K562 (cell line): ENCODE data around the gene UBE2E1. TPM values are rescaled to one million over a fixed set of nuclear protein-coding genes. Genes with fewer than 3 reads are reported as not detected.
A peak's percentile ranks its signal among the peaks of the same experiment; 100 is the strongest.

Experiments
- ATAC-seq: fragments of 200-7000 bp; cut with Tn5 transposase; 3 replicates; pipeline ENCODE4 v1.9.1; 2020; ENCODE audit warnings: moderate library complexity
- BruUV-seq: library from RNA; stranded (reverse); fragments of 400-500 nt; replicated peaks from 2 replicates; lab custom pipeline; 2021; lab: Mats Ljungman, UMichigan
- CTCF ChIA-PET: fragments of 300-600 bp; formaldehyde crosslinking; extraction: SDS; loops from one replicate; lab custom pipeline; 2021; ENCODE audit warnings: low intra/inter-chr PET ratio; lab: Yijun Ruan, JAX
- POLR2A ChIA-PET: fragments of 300-600, 350-650 bp; sonication (Branson Sonifier 250); formaldehyde crosslinking; extraction: SDS; loops from one replicate; lab custom pipeline; 2021; ENCODE audit warnings: antibody characterized with exemption, inconsistent platforms; lab: Yijun Ruan, JAX
- DNase-seq, 4 experiments: peaks; one replicate each; pipeline versions ENCODE4 v3.0.0 to v3.0.0-alpha.2; 2011 to 2018; ENCODE audit warnings: low spot score in 3 of 4, mixed read lengths in 3 of 4; ENCODE audit errors: extremely low read depth in 1 of 4
- FAIRE-seq: peaks from 2 replicates; lab custom pipeline; 2011; peaks lifted over from hg19 to GRCh38; lab: Jason Lieb, UNC
- H2AFZ ChIP-seq: 2 replicates; pipeline ENCODE4 v1.6.0; 2011; ENCODE audit warnings: low read depth, low read length, control low read depth, inconsistent platforms
- H3K27ac ChIP-seq: fragments of 200-600 bp; 3 replicates; pipeline ENCODE4 v1.8.0; 2011; ENCODE audit warnings: low read depth, mild to moderate bottlenecking, control low read depth, inconsistent platforms, low read length, moderate library complexity, mixed read lengths; ENCODE audit errors: extremely low read depth
- H3K27me3 ChIP-seq, 2 experiments: fragments of 300-600 bp in 1 of 2; 2 replicates in 1 of 2; 3 replicates in 1 of 2; pipeline versions ENCODE4 v1.6.0 to v1.8.0; 2011; ENCODE audit warnings: inconsistent platforms in 2 of 2, low read length in 2 of 2, mild to moderate bottlenecking in 1 of 2, mixed read lengths in 1 of 2, moderate library complexity in 1 of 2; ENCODE audit not compliant: control insufficient read depth in 2 of 2, insufficient read depth in 2 of 2
- H3K36me3 ChIP-seq: fragments of 300-600 bp; 3 replicates; pipeline ENCODE4 v1.8.0; 2011; ENCODE audit warnings: mild to moderate bottlenecking, low read length, inconsistent platforms; ENCODE audit not compliant: control insufficient read depth, insufficient read depth
- H3K4me1 ChIP-seq, 2 experiments: fragments of 200-600 bp in 1 of 2; replicated peaks in 1 of 2; 2 replicates in 1 of 2; 3 replicates in 1 of 2; pipeline versions ENCODE4 v1.5.1 to v1.8.0; 2011; ENCODE audit warnings: inconsistent platforms in 2 of 2, low read length in 2 of 2, mild to moderate bottlenecking in 1 of 2, mixed read lengths in 1 of 2, moderate library complexity in 1 of 2; ENCODE audit not compliant: control insufficient read depth in 2 of 2, insufficient read depth in 2 of 2
- H3K4me2 ChIP-seq: 2 replicates; pipeline ENCODE4 v1.6.1; 2011; ENCODE audit warnings: low read length, control low read depth, inconsistent platforms, mixed read lengths; ENCODE audit not compliant: insufficient read depth
- H3K4me3 ChIP-seq: fragments of 200-600 bp; sonication (generic), shearing (Covaris generic); 2 replicates; pipeline ENCODE4 v1.5.1; 2016; ENCODE audit warnings: control low read depth, inconsistent platforms
- H3K79me2 ChIP-seq: fragments of 200-600 bp; 3 replicates; pipeline ENCODE4 v1.8.0; 2011; ENCODE audit warnings: low read length, inconsistent platforms; ENCODE audit not compliant: control insufficient read depth, insufficient read depth
- H3K9ac ChIP-seq, 2 experiments: 2 replicates each; pipeline versions ENCODE4 v1.6.0 to v1.6.1; 2011; ENCODE audit warnings: low read depth in 2 of 2, low read length in 2 of 2, control low read depth in 1 of 2, inconsistent platforms in 1 of 2, mild to moderate bottlenecking in 1 of 2, mixed read lengths in 1 of 2; ENCODE audit not compliant: insufficient read depth in 1 of 2
- H3K9me1 ChIP-seq: one replicate; pipeline ENCODE4 v1.6.0; 2011; ENCODE audit warnings: inconsistent platforms, mild to moderate bottlenecking, low read length, moderate library complexity; ENCODE audit not compliant: control insufficient read depth, insufficient read depth
- H3K9me3 ChIP-seq: replicated peaks from 2 replicates; pipeline ENCODE4 v1.5.1; 2011; ENCODE audit warnings: low read depth, low read length, inconsistent platforms; ENCODE audit not compliant: control insufficient read depth, insufficient read depth
- H4K20me1 ChIP-seq: replicated peaks from 2 replicates; pipeline ENCODE4 v1.6.1; 2011; ENCODE audit warnings: low read length, inconsistent platforms, mixed read lengths; ENCODE audit not compliant: control insufficient read depth, insufficient read depth
- ADNP ChIP-seq: fragments of 200-800 bp; sonication (Bioruptor generic); IDR thresholded peaks from 2 replicates; pipeline ENCODE4 v1.6.1; 2016; ENCODE audit warnings: missing genetic modification characterization, missing compliant biosample characterization
- BACH1 ChIP-seq: fragments of 200-800 bp; sonication (Bioruptor generic); IDR thresholded peaks from 2 replicates; pipeline ENCODE4 v1.6.1; 2016; ENCODE audit warnings: missing genetic modification characterization, missing compliant biosample characterization
- CXXC5 ChIP-seq: fragments of 250-450 bp; sonication (Bioruptor Pico); IDR thresholded peaks from 2 replicates; pipeline ENCODE4 v1.8.0; 2022; ENCODE audit warnings: inconsistent platforms, mild to moderate bottlenecking, moderate library complexity
- DMBX1 ChIP-seq: fragments of 250-450 bp; sonication (Bioruptor Pico); IDR thresholded peaks from 2 replicates; pipeline ENCODE4 v1.8.0; 2022; ENCODE audit warnings: inconsistent platforms, mild to moderate bottlenecking, moderate library complexity, borderline replicate concordance
- ESRRA ChIP-seq: fragments of 450-650 bp; IDR thresholded peaks from 2 replicates; pipeline ENCODE4 v1.6.1; 2014; ENCODE audit warnings: low read depth, mild to moderate bottlenecking, moderate library complexity, borderline replicate concordance
- ETS2 ChIP-seq: IDR thresholded peaks from 2 replicates; pipeline ENCODE4 v1.6.1; 2016; ENCODE audit warnings: borderline replicate concordance, missing genetic modification characterization, mild to moderate bottlenecking, moderate library complexity, missing compliant biosample characterization; ENCODE audit not compliant: poor library complexity, severe bottlenecking
- ETV5 ChIP-seq: sonication (generic); formaldehyde crosslinking; IDR thresholded peaks from 2 replicates; pipeline ENCODE4 v1.4.0; 2020; ENCODE audit warnings: low read depth, mild to moderate bottlenecking, missing genetic modification reagents
- GATAD2A ChIP-seq: fragments of 450-650 bp; IDR thresholded peaks from 2 replicates; pipeline ENCODE4 v1.6.1; 2017
- KLF13 ChIP-seq: fragments of 450-650 bp; IDR thresholded peaks from 2 replicates; pipeline ENCODE4 v1.6.1; 2016; ENCODE audit warnings: missing genetic modification characterization, low read depth, mild to moderate bottlenecking, missing compliant biosample characterization, moderate library complexity, borderline replicate concordance
- MEIS2 ChIP-seq: fragments of 450-650 bp; IDR thresholded peaks from 2 replicates; pipeline ENCODE4 v1.6.1; 2014; ENCODE audit warnings: mild to moderate bottlenecking; ENCODE audit not compliant: partially characterized antibody
- MTA1 ChIP-seq: fragments of 450-650 bp; IDR thresholded peaks from 2 replicates; pipeline ENCODE4 v1.6.1; 2017; ENCODE audit warnings: borderline replicate concordance
- NR2C2 ChIP-seq, 2 experiments: fragments of 200-800 bp in 1 of 2; sonication (Bioruptor generic) in 1 of 2; sonication (generic) in 1 of 2; formaldehyde crosslinking in 1 of 2; IDR thresholded peaks; 2 replicates each; pipeline versions ENCODE4 v1.6.1 to v1.8.0; 2016 to 2022; ENCODE audit warnings: mild to moderate bottlenecking in 1 of 2, missing compliant biosample characterization in 1 of 2, missing genetic modification characterization in 1 of 2, missing genetic modification reagents in 1 of 2
- PBX2 ChIP-seq, 2 experiments: IDR thresholded peaks in 1 of 2; conservative IDR thresholded peaks in 1 of 2; 2 replicates each; pipeline ENCODE4 v1.6.1; 2016; ENCODE audit warnings: low read depth in 2 of 2, mild to moderate bottlenecking in 1 of 2, missing compliant biosample characterization in 1 of 2, missing genetic modification characterization in 1 of 2, moderate library complexity in 1 of 2
- SPI1 ChIP-seq: IDR thresholded peaks from 2 replicates; pipeline ENCODE4 v1.6.1; 2011; ENCODE audit warnings: low read depth, low read length, control low read depth, borderline replicate concordance
- STAT5A ChIP-seq: IDR thresholded peaks from 2 replicates; pipeline ENCODE4 v1.6.1; 2012; ENCODE audit warnings: low read length, inconsistent platforms, borderline replicate concordance
- TARDBP ChIP-seq: fragments of 450-650 bp; IDR thresholded peaks from 2 replicates; pipeline ENCODE4 v1.6.1; 2016
- ZC3H8 ChIP-seq: fragments of 450-650 bp; IDR thresholded peaks from 2 replicates; pipeline ENCODE4 v1.6.1; 2017
- WGBS: fragments of 100-300 bp; shearing (Covaris generic); methylation state at CpG from one replicate; pipeline ENCODE4 v1.1.6; 2016; ENCODE audit warnings: low coverage, mixed read lengths; ENCODE audit not compliant: insufficient coverage; ENCODE audit errors: missing lambda C conversion rate; 5-methylcytosine and 5-hydroxymethylcytosine counted together
- in situ Hi-C: fragments of 300-500 bp; cut with MboI; formaldehyde crosslinking; loops from 4 replicates; pipeline ENCODE4 v1.15.0; 2018; ENCODE audit warnings: inconsistent platforms, mixed read lengths
- intact Hi-C: fragments of 100-400 bp; cut with micrococcal nuclease; formaldehyde crosslinking; loops from 2 replicates; pipeline ENCODE4 v1.14.2; 2022
- polyA plus RNA-seq, 8 experiments: library from polyadenylated mRNA; depleted of rRNA in 4 of 8; stranded (reverse) in 5 of 8; unstranded in 3 of 8; fragments of >200 nt; fragmentation: Nextera tagmentation in 2 of 8; fragmentation: Illumina TruSeq in 1 of 8; extraction: Ambion mirVana in 2 of 8; extraction: Trizol in 1 of 8; gene quantifications; 2 replicates each; pipeline versions ENCODE4 v1.2.1 to v1.2.3, GENCODE V29; 2011 to 2014; ENCODE audit warnings: inconsistent platforms in 1 of 8, missing spikeins in 1 of 8
- total RNA-seq, 7 experiments: library from RNA; depleted of rRNA in 6 of 7; stranded (reverse); fragments of >200 nt in 6 of 7; fragmentation: Illumina TruSeq in 2 of 7; extraction: Trizol in 2 of 7; gene quantifications; 2 replicates each; pipeline versions ENCODE4 v1.2.1 to v1.2.3, GENCODE V29; 2011 to 2021; ENCODE audit warnings: low replicate concordance in 1 of 7
- TF ChIP-seq, protein P1 (sequence below), 2 experiments: fragments of 450-650 bp; conservative IDR thresholded peaks; 2 replicates each; pipeline ENCODE4 v1.6.1; 2017; ENCODE audit warnings: mild to moderate bottlenecking in 2 of 2, moderate library complexity in 2 of 2

Gene UBE2E1
- total and polyA plus RNA-seq, 9 of the 15 experiments (the other 6 are each of a cell fraction or from before 2014, with no cell fraction given), result 54.4 to 294 (median 165) TPM

- peak; percentile 24; the same call in 1 of the 2 replicates for TF ChIP-seq DMBX1
- TF ChIP-seq SPI1, result peak; percentile 94
- no peak for TF ChIP-seq ZC3H8
- TF ChIP-seq NR2C2 (CRISPR knock-in tag; IDR thresholded peaks at IDR 0.05), result no peak
- TF ChIP-seq NR2C2 (tag; IDR thresholded peaks at IDR 0.05), result no peak
- TF ChIP-seq CXXC5 (CRISPR knock-in tag), result peak; percentile 35
- no peak for TF ChIP-seq ESRRA
- TF ChIP-seq STAT5A, result peak; percentile 10; the same call in 1 of the 2 replicates
Observed at GRCh38 chr3:23938688-23939087, 132.9 kb downstream of the UBE2E1 start (continued).

DNA sequence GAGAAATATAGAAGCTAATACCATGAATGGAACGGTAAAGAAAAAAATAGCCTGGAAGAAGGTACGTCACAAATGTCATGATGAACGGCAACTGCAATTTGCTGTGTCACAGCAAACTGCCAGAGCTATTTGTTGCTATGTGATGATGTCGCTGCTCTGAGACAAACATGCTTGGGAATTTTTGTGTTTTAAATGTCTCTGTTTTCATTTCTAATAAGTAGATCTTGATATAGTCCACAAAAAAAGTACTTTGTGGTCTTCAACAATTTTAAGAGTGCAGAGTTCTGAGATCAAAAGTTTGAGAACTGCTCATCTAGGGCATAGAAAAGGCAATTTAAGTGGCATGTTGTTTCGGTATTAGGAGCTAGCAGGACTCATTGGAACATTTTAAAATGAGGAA, 135.0 kb downstream of the UBE2E1 start:
- POLR2A ChIA-PET, result interaction anchor here (0.9 to 11.6 kb wide), 4 partner anchors 17 to 22 kb away, joined by 3 to 165 read pairs (median 3); partner anchors contain the start of genes NKIRAS1 and RPL15
- no peak for TF ChIP-seq ETS2 (tag)
- TF ChIP-seq ADNP (tag), result no peak
- no peak for TF ChIP-seq GATAD2A
- peak; percentile 78 for TF ChIP-seq MEIS2
- TF ChIP-seq MTA1, result no peak
- TF ChIP-seq TARDBP, result no peak
- TF ChIP-seq, protein P1, sequence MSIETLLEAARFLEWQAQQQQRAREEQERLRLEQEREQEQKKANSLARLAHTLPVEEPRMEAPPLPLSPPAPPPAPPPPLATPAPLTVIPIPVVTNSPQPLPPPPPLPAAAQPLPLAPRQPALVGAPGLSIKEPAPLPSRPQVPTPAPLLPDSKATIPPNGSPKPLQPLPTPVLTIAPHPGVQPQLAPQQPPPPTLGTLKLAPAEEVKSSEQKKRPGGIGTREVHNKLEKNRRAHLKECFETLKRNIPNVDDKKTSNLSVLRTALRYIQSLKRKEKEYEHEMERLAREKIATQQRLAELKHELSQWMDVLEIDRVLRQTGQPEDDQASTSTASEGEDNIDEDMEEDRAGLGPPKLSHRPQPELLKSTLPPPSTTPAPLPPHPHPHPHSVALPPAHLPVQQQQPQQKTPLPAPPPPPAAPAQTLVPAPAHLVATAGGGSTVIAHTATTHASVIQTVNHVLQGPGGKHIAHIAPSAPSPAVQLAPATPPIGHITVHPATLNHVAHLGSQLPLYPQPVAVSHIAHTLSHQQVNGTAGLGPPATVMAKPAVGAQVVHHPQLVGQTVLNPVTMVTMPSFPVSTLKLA (conservative IDR thresholded peaks at IDR 0.05), result peak; percentile 28 to 48; a peak in 2 of 4 replicates
- TF ChIP-seq BACH1 (tag), result peak; percentile 90
- no peak for TF ChIP-seq PBX2 (CRISPR knock-in tag; IDR thresholded peaks at IDR 0.05; ENCODE audit: low read depth)
- peak; percentile 80 for TF ChIP-seq PBX2 (tag; conservative IDR thresholded peaks at IDR 0.05; ENCODE audit: low read depth)
- TF ChIP-seq ETV5, result no peak
- TF ChIP-seq KLF13 (tag), result no peak

More for the DNA sequence above, 135.0 kb downstream of the UBE2E1 start:
- peak overlapping the region; percentile 52 for H3K27ac ChIP-seq
- in situ Hi-C loops, result no loop called here
- peak overlapping the region in 1 of 2 experiments; percentile 34; a peak in 2 of 4 replicates for H3K9ac ChIP-seq
- H3K9me1 ChIP-seq, result no peaks in the 10 kb centered on the region
- FAIRE-seq (peak; percentile 71), DNase-seq (peak in 3 of 4 experiments; percentile 29 to 76 (median 52)), ATAC-seq (no peak)
- H3K4me2 ChIP-seq, result peak overlapping the region; percentile 13
- no peaks in the 10 kb centered on the region for H3K36me3 ChIP-seq
- H2AFZ ChIP-seq, result peak overlapping the region; percentile 81
- H3K4me3 ChIP-seq, result no peak overlapping the region
- H3K27me3 ChIP-seq, result no peaks in the 10 kb centered on the region
- intact Hi-C loops, result loop anchor here (10.0 kb wide), 1 partner anchor 136 kb away; the partner anchor contains the start of gene UBE2E1
- peaks cover 10 to 29% of the 10 kb centered on the region in 2 experiments for H3K4me1 ChIP-seq
- H4K20me1 ChIP-seq, result no peaks in the 10 kb centered on the region
- CTCF ChIA-PET, result no interaction called here
- H3K79me2 ChIP-seq, result no peaks in the 10 kb centered on the region
- no peaks in the 10 kb centered on the region for H3K9me3 ChIP-seq
- BruUV-seq, result no TSS peak
- WGBS, result 4% methylated on average over 5 of the region's 5 CpGs
